SK-N-SH treated with all-trans-retinoic acid at 6 μM for 48 hours (cell line): ENCODE measurements around the gene LSAMP.

Experiments
- ATAC-seq: fragments of 200-7000 bp; cut with Tn5 transposase; 3 replicates; pipeline ENCODE4 v1.9.1; 2020; ENCODE audit warnings: mild to moderate bottlenecking, moderate library complexity
- ARNTL ChIP-seq: fragments of 450-650 bp; formaldehyde crosslinking; IDR thresholded peaks from 2 replicates; pipeline ENCODE4 v1.5.0; 2020; ENCODE audit warnings: low read depth, mild to moderate bottlenecking, moderate library complexity, borderline replicate concordance
- BACH2 ChIP-seq: fragments of 250-450 bp; sonication (Bioruptor Pico); IDR thresholded peaks from 2 replicates; pipeline ENCODE4 v1.9.0; 2021; ENCODE audit warnings: mild to moderate bottlenecking, borderline replicate concordance
- CSDC2 ChIP-seq: fragments of 250-450 bp; sonication (Bioruptor Pico); IDR thresholded peaks from 2 replicates; pipeline ENCODE4 v1.5.0; 2020; ENCODE audit warnings: mild to moderate bottlenecking, moderate library complexity
- ESRRG ChIP-seq: fragments of 250-450 bp; sonication (Bioruptor Pico); IDR thresholded peaks from 2 replicates; pipeline ENCODE4 v1.6.1; 2021; ENCODE audit warnings: mild to moderate bottlenecking
- GLIS3 ChIP-seq: fragments of 250-450 bp; sonication (Bioruptor Pico); IDR thresholded peaks from 2 replicates; pipeline ENCODE4 v1.5.0; 2020; ENCODE audit warnings: mild to moderate bottlenecking, moderate library complexity
- ISL1 ChIP-seq: fragments of 250-450 bp; sonication (Bioruptor Pico); IDR thresholded peaks from 2 replicates; pipeline ENCODE4 v2.1.2; 2022; ENCODE audit warnings: mild to moderate bottlenecking, moderate library complexity
- OSR1 ChIP-seq: fragments of 250-450 bp; sonication (Bioruptor Pico); IDR thresholded peaks from 2 replicates; pipeline ENCODE4 v1.8.0; 2022; ENCODE audit warnings: moderate library complexity, mild to moderate bottlenecking, inconsistent platforms
- PPARA ChIP-seq: fragments of 250-450 bp; sonication (Bioruptor Pico); IDR thresholded peaks from 2 replicates; pipeline ENCODE4 v1.5.0; 2020; ENCODE audit warnings: mild to moderate bottlenecking, borderline replicate concordance
- RARB ChIP-seq: fragments of 250-450 bp; sonication (Bioruptor Pico); IDR thresholded peaks from 2 replicates; pipeline ENCODE4 v1.8.0; 2021; ENCODE audit warnings: mild to moderate bottlenecking, moderate library complexity
- SNAI2 ChIP-seq: fragments of 250-450 bp; sonication (Bioruptor Pico); IDR thresholded peaks from 2 replicates; pipeline ENCODE4 v1.5.0; 2020; ENCODE audit warnings: mild to moderate bottlenecking, moderate library complexity
- TCF4 ChIP-seq: fragments of 250-450 bp; sonication (Bioruptor Pico); IDR thresholded peaks from 2 replicates; pipeline ENCODE4 v1.8.0; 2021; ENCODE audit warnings: mild to moderate bottlenecking, moderate library complexity, borderline replicate concordance
- TOX ChIP-seq: fragments of 250-450 bp; sonication (Bioruptor Pico); IDR thresholded peaks from 2 replicates; pipeline ENCODE4 v1.8.0; 2021; ENCODE audit warnings: mild to moderate bottlenecking, moderate library complexity, borderline replicate concordance
- ZFP3 ChIP-seq: fragments of 250-450 bp; sonication (Bioruptor Pico); IDR thresholded peaks from 2 replicates; pipeline ENCODE4 v1.5.0; 2020; ENCODE audit warnings: mild to moderate bottlenecking, moderate library complexity
- ZFP30 ChIP-seq: fragments of 450-650 bp; formaldehyde crosslinking; IDR thresholded peaks from 2 replicates; pipeline ENCODE4 v1.5.0; 2022; ENCODE audit warnings: mild to moderate bottlenecking, moderate library complexity
- ZNF70 ChIP-seq: fragments of 450-650 bp; formaldehyde crosslinking; IDR thresholded peaks from 2 replicates; pipeline ENCODE4 v1.5.0; 2020; ENCODE audit warnings: mild to moderate bottlenecking, moderate library complexity
- ZNF8 ChIP-seq: fragments of 450-650 bp; formaldehyde crosslinking; IDR thresholded peaks from 2 replicates; pipeline ENCODE4 v1.5.0; 2020; ENCODE audit warnings: mild to moderate bottlenecking, moderate library complexity
- TF ChIP-seq, protein P1 (sequence below): fragments of 250-450 bp; sonication (Bioruptor Pico); IDR thresholded peaks from 2 replicates; pipeline ENCODE4 v1.5.0; 2020; ENCODE audit warnings: mild to moderate bottlenecking, moderate library complexity
- TF ChIP-seq, protein P2 (sequence below): fragments of 250-450 bp; sonication (Bioruptor Pico); IDR thresholded peaks from 2 replicates; pipeline ENCODE4 v1.8.0; 2020; ENCODE audit warnings: mild to moderate bottlenecking, moderate library complexity, borderline replicate concordance
- TF ChIP-seq, protein P3 (sequence below): fragments of 250-450 bp; sonication (Bioruptor Pico); IDR thresholded peaks from 2 replicates; pipeline ENCODE4 v1.8.0; 2021; ENCODE audit warnings: low read depth, mild to moderate bottlenecking, moderate library complexity, borderline replicate concordance
- TF ChIP-seq, protein P4 (sequence below): fragments of 250-450 bp; sonication (Bioruptor Pico); IDR thresholded peaks from 2 replicates; pipeline ENCODE4 v1.5.1; 2021; ENCODE audit warnings: mild to moderate bottlenecking, moderate library complexity
- TF ChIP-seq, protein P5 (sequence below): fragments of 250-450 bp; sonication (Bioruptor Pico); IDR thresholded peaks from 2 replicates; pipeline ENCODE4 v1.5.1; 2020; ENCODE audit warnings: low read depth, mild to moderate bottlenecking, moderate library complexity

The LSAMP gene

DNA sequence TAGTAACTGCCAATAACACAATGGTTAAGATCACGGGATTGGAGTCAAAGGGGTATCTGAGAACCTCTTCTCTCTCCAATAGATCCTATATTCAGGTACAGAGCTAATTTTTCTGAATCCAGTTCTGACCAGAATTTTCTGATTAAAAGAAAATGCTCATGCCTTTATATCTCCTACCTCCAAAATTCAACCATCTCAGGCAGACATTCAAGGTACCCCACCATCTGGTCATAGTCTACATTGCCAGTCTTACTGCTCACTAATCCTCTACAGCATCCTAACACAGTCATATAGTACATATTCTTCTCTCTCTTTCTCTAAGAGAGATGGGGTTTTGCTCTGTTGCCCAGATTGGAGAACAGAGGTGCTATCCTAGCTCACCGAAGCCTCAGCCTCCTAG, 59.1 kb downstream of the LSAMP start (continued):
- TF ChIP-seq, protein P1, sequence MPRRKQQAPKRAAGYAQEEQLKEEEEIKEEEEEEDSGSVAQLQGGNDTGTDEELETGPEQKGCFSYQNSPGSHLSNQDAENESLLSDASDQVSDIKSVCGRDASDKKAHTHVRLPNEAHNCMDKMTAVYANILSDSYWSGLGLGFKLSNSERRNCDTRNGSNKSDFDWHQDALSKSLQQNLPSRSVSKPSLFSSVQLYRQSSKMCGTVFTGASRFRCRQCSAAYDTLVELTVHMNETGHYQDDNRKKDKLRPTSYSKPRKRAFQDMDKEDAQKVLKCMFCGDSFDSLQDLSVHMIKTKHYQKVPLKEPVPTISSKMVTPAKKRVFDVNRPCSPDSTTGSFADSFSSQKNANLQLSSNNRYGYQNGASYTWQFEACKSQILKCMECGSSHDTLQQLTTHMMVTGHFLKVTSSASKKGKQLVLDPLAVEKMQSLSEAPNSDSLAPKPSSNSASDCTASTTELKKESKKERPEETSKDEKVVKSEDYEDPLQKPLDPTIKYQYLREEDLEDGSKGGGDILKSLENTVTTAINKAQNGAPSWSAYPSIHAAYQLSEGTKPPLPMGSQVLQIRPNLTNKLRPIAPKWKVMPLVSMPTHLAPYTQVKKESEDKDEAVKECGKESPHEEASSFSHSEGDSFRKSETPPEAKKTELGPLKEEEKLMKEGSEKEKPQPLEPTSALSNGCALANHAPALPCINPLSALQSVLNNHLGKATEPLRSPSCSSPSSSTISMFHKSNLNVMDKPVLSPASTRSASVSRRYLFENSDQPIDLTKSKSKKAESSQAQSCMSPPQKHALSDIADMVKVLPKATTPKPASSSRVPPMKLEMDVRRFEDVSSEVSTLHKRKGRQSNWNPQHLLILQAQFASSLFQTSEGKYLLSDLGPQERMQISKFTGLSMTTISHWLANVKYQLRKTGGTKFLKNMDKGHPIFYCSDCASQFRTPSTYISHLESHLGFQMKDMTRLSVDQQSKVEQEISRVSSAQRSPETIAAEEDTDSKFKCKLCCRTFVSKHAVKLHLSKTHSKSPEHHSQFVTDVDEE (CRISPR knock-in tag) = no peak
- TF ChIP-seq ZFP3 (CRISPR knock-in tag) (no peak), ZFP30 (CRISPR knock-in tag) (no peak), TCF4 (CRISPR knock-in tag) (no peak), RARB (no peak), ESRRG (CRISPR knock-in tag) (no peak), TOX (no peak)

DNA sequence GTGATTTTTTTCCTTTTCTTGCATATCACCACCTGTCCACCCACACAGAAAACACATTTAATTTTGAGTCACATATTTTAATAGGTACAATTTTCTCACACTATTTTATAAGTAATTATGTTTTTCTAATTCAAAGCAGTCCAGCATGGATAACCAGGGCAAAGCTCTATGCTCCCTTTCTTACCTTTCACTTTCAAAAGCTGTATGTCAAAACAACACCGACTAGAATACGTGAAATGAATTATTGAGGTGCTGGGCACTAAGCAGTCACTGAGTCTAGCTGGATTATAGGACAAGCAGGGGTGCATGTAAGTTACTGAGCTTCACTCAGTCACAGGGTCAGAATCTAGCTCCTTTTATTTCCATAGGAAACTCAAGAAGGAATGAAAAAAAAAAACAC, 60.6 kb downstream of the LSAMP start:
- TF ChIP-seq ISL1 (CRISPR knock-in tag) = no peak
- ATAC-seq = no peak

DNA sequence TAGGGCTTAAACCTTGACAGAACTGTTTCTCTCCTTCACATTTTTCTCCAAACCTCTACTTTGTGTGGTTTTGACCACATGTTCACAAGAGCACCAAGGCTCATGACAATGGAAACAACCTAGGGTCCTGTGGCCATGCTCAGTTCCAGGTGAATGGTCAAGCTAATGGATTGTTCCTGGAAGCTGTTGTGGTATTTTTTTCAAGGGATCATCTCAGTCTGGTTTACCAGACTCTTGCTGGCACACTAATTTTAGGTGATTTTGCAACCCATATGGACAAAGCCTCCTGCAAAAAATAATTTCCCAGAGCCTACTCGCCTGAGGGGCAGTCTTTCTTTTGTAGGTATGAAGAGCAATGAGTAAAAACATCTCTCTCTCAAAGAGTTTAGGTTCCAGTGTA, 67.2 kb downstream of the LSAMP start:
- no peak for ATAC-seq
- TF ChIP-seq ZFP30 (CRISPR knock-in tag) (no peak), BACH2 (CRISPR knock-in tag) (no peak), ZFP3 (CRISPR knock-in tag) (no peak), TOX (no peak), SNAI2 (CRISPR knock-in tag) (no peak), OSR1 (CRISPR knock-in tag) (no peak), ISL1 (CRISPR knock-in tag) (no peak), TCF4 (CRISPR knock-in tag) (no peak), GLIS3 (CRISPR knock-in tag) (no peak), CSDC2 (CRISPR knock-in tag) (no peak), ESRRG (CRISPR knock-in tag) (no peak), ZNF8 (CRISPR knock-in tag) (no peak), ARNTL (CRISPR knock-in tag) (no peak), PPARA (CRISPR knock-in tag) (no peak), ZNF70 (no peak)
- TF ChIP-seq, protein P1 (CRISPR knock-in tag) = no peak
- TF ChIP-seq, protein P2, sequence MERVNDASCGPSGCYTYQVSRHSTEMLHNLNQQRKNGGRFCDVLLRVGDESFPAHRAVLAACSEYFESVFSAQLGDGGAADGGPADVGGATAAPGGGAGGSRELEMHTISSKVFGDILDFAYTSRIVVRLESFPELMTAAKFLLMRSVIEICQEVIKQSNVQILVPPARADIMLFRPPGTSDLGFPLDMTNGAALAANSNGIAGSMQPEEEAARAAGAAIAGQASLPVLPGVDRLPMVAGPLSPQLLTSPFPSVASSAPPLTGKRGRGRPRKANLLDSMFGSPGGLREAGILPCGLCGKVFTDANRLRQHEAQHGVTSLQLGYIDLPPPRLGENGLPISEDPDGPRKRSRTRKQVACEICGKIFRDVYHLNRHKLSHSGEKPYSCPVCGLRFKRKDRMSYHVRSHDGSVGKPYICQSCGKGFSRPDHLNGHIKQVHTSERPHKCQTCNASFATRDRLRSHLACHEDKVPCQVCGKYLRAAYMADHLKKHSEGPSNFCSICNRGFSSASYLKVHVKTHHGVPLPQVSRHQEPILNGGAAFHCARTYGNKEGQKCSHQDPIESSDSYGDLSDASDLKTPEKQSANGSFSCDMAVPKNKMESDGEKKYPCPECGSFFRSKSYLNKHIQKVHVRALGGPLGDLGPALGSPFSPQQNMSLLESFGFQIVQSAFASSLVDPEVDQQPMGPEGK = no peak
- TF ChIP-seq, protein P3, sequence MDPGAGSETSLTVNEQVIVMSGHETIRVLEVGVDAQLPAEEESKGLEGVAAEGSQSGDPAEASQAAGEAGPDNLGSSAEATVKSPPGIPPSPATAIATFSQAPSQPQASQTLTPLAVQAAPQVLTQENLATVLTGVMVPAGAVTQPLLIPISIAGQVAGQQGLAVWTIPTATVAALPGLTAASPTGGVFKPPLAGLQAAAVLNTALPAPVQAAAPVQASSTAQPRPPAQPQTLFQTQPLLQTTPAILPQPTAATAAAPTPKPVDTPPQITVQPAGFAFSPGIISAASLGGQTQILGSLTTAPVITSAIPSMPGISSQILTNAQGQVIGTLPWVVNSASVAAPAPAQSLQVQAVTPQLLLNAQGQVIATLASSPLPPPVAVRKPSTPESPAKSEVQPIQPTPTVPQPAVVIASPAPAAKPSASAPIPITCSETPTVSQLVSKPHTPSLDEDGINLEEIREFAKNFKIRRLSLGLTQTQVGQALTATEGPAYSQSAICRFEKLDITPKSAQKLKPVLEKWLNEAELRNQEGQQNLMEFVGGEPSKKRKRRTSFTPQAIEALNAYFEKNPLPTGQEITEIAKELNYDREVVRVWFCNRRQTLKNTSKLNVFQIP (CRISPR knock-in tag) = no peak
- TF ChIP-seq, protein P4, sequence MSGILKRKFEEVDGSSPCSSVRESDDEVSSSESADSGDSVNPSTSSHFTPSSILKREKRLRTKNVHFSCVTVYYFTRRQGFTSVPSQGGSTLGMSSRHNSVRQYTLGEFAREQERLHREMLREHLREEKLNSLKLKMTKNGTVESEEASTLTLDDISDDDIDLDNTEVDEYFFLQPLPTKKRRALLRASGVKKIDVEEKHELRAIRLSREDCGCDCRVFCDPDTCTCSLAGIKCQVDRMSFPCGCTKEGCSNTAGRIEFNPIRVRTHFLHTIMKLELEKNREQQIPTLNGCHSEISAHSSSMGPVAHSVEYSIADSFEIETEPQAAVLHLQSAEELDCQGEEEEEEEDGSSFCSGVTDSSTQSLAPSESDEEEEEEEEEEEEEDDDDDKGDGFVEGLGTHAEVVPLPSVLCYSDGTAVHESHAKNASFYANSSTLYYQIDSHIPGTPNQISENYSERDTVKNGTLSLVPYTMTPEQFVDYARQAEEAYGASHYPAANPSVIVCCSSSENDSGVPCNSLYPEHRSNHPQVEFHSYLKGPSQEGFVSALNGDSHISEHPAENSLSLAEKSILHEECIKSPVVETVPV = no peak
- TF ChIP-seq, protein P5, sequence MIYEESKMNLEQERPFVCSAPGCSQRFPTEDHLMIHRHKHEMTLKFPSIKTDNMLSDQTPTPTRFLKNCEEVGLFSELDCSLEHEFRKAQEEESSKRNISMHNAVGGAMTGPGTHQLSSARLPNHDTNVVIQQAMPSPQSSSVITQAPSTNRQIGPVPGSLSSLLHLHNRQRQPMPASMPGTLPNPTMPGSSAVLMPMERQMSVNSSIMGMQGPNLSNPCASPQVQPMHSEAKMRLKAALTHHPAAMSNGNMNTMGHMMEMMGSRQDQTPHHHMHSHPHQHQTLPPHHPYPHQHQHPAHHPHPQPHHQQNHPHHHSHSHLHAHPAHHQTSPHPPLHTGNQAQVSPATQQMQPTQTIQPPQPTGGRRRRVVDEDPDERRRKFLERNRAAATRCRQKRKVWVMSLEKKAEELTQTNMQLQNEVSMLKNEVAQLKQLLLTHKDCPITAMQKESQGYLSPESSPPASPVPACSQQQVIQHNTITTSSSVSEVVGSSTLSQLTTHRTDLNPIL (CRISPR knock-in tag) = no peak
